ENCODE data around the gene GPR176.

DNA sequence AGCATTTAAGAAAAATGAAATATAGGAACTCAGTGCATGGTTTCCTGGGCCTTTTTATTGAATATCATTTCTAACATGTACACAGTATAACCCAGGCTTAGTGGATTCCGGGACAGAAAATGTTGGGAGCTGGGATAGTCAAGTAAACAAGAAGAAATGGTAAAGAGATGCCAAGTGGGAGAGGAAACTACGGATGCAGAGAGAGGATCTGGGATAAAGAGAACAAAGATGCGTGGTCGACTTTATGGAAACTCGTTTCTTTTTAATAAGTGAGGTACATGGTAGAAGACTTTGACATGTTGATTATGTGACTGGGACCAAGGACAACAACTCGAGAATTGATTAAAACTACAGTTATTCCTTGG is 1.2 kb upstream of the GPR176 start:
- TF ChIP-seq, protein P1, sequence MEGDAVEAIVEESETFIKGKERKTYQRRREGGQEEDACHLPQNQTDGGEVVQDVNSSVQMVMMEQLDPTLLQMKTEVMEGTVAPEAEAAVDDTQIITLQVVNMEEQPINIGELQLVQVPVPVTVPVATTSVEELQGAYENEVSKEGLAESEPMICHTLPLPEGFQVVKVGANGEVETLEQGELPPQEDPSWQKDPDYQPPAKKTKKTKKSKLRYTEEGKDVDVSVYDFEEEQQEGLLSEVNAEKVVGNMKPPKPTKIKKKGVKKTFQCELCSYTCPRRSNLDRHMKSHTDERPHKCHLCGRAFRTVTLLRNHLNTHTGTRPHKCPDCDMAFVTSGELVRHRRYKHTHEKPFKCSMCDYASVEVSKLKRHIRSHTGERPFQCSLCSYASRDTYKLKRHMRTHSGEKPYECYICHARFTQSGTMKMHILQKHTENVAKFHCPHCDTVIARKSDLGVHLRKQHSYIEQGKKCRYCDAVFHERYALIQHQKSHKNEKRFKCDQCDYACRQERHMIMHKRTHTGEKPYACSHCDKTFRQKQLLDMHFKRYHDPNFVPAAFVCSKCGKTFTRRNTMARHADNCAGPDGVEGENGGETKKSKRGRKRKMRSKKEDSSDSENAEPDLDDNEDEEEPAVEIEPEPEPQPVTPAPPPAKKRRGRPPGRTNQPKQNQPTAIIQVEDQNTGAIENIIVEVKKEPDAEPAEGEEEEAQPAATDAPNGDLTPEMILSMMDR (tag by site-specific recombination; IDR thresholded peaks at IDR 0.05) = no peak
- TF ChIP-seq, protein P2, sequence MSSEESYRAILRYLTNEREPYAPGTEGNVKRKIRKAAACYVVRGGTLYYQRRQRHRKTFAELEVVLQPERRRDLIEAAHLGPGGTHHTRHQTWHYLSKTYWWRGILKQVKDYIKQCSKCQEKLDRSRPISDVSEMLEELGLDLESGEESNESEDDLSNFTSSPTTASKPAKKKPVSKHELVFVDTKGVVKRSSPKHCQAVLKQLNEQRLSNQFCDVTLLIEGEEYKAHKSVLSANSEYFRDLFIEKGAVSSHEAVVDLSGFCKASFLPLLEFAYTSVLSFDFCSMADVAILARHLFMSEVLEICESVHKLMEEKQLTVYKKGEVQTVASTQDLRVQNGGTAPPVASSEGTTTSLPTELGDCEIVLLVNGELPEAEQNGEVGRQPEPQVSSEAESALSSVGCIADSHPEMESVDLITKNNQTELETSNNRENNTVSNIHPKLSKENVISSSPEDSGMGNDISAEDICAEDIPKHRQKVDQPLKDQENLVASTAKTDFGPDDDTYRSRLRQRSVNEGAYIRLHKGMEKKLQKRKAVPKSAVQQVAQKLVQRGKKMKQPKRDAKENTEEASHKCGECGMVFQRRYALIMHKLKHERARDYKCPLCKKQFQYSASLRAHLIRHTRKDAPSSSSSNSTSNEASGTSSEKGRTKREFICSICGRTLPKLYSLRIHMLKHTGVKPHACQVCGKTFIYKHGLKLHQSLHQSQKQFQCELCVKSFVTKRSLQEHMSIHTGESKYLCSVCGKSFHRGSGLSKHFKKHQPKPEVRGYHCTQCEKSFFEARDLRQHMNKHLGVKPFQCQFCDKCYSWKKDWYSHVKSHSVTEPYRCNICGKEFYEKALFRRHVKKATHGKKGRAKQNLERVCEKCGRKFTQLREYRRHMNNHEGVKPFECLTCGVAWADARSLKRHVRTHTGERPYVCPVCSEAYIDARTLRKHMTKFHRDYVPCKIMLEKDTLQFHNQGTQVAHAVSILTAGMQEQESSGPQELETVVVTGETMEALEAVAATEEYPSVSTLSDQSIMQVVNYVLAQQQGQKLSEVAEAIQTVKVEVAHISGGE (tag by site-specific recombination; conservative IDR thresholded peaks at IDR 0.05; ENCODE audit: low read depth) = no peak
- TF ChIP-seq ZNF274 (IDR thresholded peaks at IDR 0.05; ENCODE audit: low read length) (no peak), ZNF274 (tag by site-specific recombination; IDR thresholded peaks at IDR 0.05; ENCODE audit: borderline replicate concordance) (no peak), ZNF561 (tag by site-specific recombination; IDR thresholded peaks at IDR 0.05; ENCODE audit: borderline replicate concordance) (no peak), HOXA7 (CRISPR knock-in tag; IDR thresholded peaks at IDR 0.05; ENCODE audit: borderline replicate concordance) (no peak)
- TF ChIP-seq, protein P3, sequence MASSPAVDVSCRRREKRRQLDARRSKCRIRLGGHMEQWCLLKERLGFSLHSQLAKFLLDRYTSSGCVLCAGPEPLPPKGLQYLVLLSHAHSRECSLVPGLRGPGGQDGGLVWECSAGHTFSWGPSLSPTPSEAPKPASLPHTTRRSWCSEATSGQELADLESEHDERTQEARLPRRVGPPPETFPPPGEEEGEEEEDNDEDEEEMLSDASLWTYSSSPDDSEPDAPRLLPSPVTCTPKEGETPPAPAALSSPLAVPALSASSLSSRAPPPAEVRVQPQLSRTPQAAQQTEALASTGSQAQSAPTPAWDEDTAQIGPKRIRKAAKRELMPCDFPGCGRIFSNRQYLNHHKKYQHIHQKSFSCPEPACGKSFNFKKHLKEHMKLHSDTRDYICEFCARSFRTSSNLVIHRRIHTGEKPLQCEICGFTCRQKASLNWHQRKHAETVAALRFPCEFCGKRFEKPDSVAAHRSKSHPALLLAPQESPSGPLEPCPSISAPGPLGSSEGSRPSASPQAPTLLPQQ (tag by site-specific recombination; IDR thresholded peaks at IDR 0.05) = no peak
- TF ChIP-seq, protein P4, sequence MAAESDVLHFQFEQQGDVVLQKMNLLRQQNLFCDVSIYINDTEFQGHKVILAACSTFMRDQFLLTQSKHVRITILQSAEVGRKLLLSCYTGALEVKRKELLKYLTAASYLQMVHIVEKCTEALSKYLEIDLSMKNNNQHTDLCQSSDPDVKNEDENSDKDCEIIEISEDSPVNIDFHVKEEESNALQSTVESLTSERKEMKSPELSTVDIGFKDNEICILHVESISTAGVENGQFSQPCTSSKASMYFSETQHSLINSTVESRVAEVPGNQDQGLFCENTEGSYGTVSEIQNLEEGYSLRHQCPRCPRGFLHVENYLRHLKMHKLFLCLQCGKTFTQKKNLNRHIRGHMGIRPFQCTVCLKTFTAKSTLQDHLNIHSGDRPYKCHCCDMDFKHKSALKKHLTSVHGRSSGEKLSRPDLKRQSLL (tag by site-specific recombination; IDR thresholded peaks at IDR 0.05) = no peak
